ENCODE data around the gene MLXIPL.

GRCh38 chr7:73659983-73660382, 35.7 kb upstream of the MLXIPL start:
- TF ChIP-seq ZNF274 (IDR thresholded peaks at IDR 0.05; ENCODE audit: low read depth, low read length) (no peak), YY1 (IDR thresholded peaks at IDR 0.05; ENCODE audit: insufficient read depth, insufficient read length) (no peak), SUZ12 (IDR thresholded peaks at IDR 0.05; ENCODE audit: extremely low read depth, insufficient read depth, insufficient read length) (no peak)

Data from NT2/D1 (cell line).